K562 (cell line): ENCODE measurements around the gene IL26. TPM values are rescaled to one million over a fixed set of nuclear protein-coding genes. Genes with fewer than 3 reads are reported as not detected.

Source experiments
- ATAC-seq: fragments of 200-7000 bp; cut with Tn5 transposase; 3 replicates; pipeline ENCODE4 v1.9.1; 2020; ENCODE audit warnings: moderate library complexity
- BruUV-seq: library from RNA; stranded (reverse); fragments of 400-500 nt; replicated peaks from 2 replicates; lab custom pipeline; 2021; lab: Mats Ljungman, UMichigan
- CTCF ChIA-PET: fragments of 300-600 bp; formaldehyde crosslinking; extraction: SDS; loops from one replicate; lab custom pipeline; 2021; ENCODE audit warnings: low intra/inter-chr PET ratio; lab: Yijun Ruan, JAX
- POLR2A ChIA-PET: fragments of 300-600, 350-650 bp; sonication (Branson Sonifier 250); formaldehyde crosslinking; extraction: SDS; loops from one replicate; lab custom pipeline; 2021; ENCODE audit warnings: antibody characterized with exemption, inconsistent platforms; lab: Yijun Ruan, JAX
- DNase-seq, 4 experiments: peaks; one replicate each; pipeline versions ENCODE4 v3.0.0 to v3.0.0-alpha.2; 2011 to 2018; ENCODE audit warnings: low spot score in 3 of 4, mixed read lengths in 3 of 4; ENCODE audit errors: extremely low read depth in 1 of 4
- FAIRE-seq: peaks from 2 replicates; lab custom pipeline; 2011; peaks lifted over from hg19 to GRCh38; lab: Jason Lieb, UNC
- H2AFZ ChIP-seq: 2 replicates; pipeline ENCODE4 v1.6.0; 2011; ENCODE audit warnings: low read depth, low read length, control low read depth, inconsistent platforms
- H3K27ac ChIP-seq: fragments of 200-600 bp; 3 replicates; pipeline ENCODE4 v1.8.0; 2011; ENCODE audit warnings: low read depth, mild to moderate bottlenecking, control low read depth, inconsistent platforms, low read length, moderate library complexity, mixed read lengths; ENCODE audit errors: extremely low read depth
- H3K27me3 ChIP-seq, 2 experiments: fragments of 300-600 bp in 1 of 2; 2 replicates in 1 of 2; 3 replicates in 1 of 2; pipeline versions ENCODE4 v1.6.0 to v1.8.0; 2011; ENCODE audit warnings: inconsistent platforms in 2 of 2, low read length in 2 of 2, mild to moderate bottlenecking in 1 of 2, mixed read lengths in 1 of 2, moderate library complexity in 1 of 2; ENCODE audit not compliant: control insufficient read depth in 2 of 2, insufficient read depth in 2 of 2
- H3K36me3 ChIP-seq: fragments of 300-600 bp; 3 replicates; pipeline ENCODE4 v1.8.0; 2011; ENCODE audit warnings: mild to moderate bottlenecking, low read length, inconsistent platforms; ENCODE audit not compliant: control insufficient read depth, insufficient read depth
- H3K4me1 ChIP-seq, 2 experiments: fragments of 200-600 bp in 1 of 2; replicated peaks in 1 of 2; 2 replicates in 1 of 2; 3 replicates in 1 of 2; pipeline versions ENCODE4 v1.5.1 to v1.8.0; 2011; ENCODE audit warnings: inconsistent platforms in 2 of 2, low read length in 2 of 2, mild to moderate bottlenecking in 1 of 2, mixed read lengths in 1 of 2, moderate library complexity in 1 of 2; ENCODE audit not compliant: control insufficient read depth in 2 of 2, insufficient read depth in 2 of 2
- H3K4me2 ChIP-seq: 2 replicates; pipeline ENCODE4 v1.6.1; 2011; ENCODE audit warnings: low read length, control low read depth, inconsistent platforms, mixed read lengths; ENCODE audit not compliant: insufficient read depth
- H3K4me3 ChIP-seq: fragments of 200-600 bp; sonication (generic), shearing (Covaris generic); 2 replicates; pipeline ENCODE4 v1.5.1; 2016; ENCODE audit warnings: control low read depth, inconsistent platforms
- H3K79me2 ChIP-seq: fragments of 200-600 bp; 3 replicates; pipeline ENCODE4 v1.8.0; 2011; ENCODE audit warnings: low read length, inconsistent platforms; ENCODE audit not compliant: control insufficient read depth, insufficient read depth
- H3K9ac ChIP-seq, 2 experiments: 2 replicates each; pipeline versions ENCODE4 v1.6.0 to v1.6.1; 2011; ENCODE audit warnings: low read depth in 2 of 2, low read length in 2 of 2, control low read depth in 1 of 2, inconsistent platforms in 1 of 2, mild to moderate bottlenecking in 1 of 2, mixed read lengths in 1 of 2; ENCODE audit not compliant: insufficient read depth in 1 of 2
- H3K9me1 ChIP-seq: one replicate; pipeline ENCODE4 v1.6.0; 2011; ENCODE audit warnings: inconsistent platforms, mild to moderate bottlenecking, low read length, moderate library complexity; ENCODE audit not compliant: control insufficient read depth, insufficient read depth
- H3K9me3 ChIP-seq: replicated peaks from 2 replicates; pipeline ENCODE4 v1.5.1; 2011; ENCODE audit warnings: low read depth, low read length, inconsistent platforms; ENCODE audit not compliant: control insufficient read depth, insufficient read depth
- H4K20me1 ChIP-seq: replicated peaks from 2 replicates; pipeline ENCODE4 v1.6.1; 2011; ENCODE audit warnings: low read length, inconsistent platforms, mixed read lengths; ENCODE audit not compliant: control insufficient read depth, insufficient read depth
- ARID2 ChIP-seq: fragments of 450-650 bp; IDR thresholded peaks from 2 replicates; pipeline ENCODE4 v1.6.1; 2017; ENCODE audit warnings: antibody characterized with exemption, mild to moderate bottlenecking
- DACH1 ChIP-seq: fragments of 450-650 bp; IDR thresholded peaks from 2 replicates; pipeline ENCODE4 v1.6.1; 2018; ENCODE audit not compliant: partially characterized antibody
- ILF3 ChIP-seq: fragments of 450-650 bp; IDR thresholded peaks from 2 replicates; pipeline ENCODE4 v1.6.1; 2018; ENCODE audit warnings: antibody characterized with exemption, mild to moderate bottlenecking, moderate library complexity, borderline replicate concordance
- POLR3G ChIP-seq: IDR thresholded peaks from 2 replicates; pipeline ENCODE4 v1.6.1; 2011; ENCODE audit not compliant: insufficient read length, insufficient replicate concordance; ENCODE audit errors: extremely low read depth
- RBM25 ChIP-seq: fragments of 200-400 bp; formaldehyde crosslinking; IDR thresholded peaks from 2 replicates; pipeline ENCODE4 v1.6.1; 2018; ENCODE audit warnings: low read length, low read depth, moderate library complexity; ENCODE audit not compliant: severe bottlenecking
- TAF9B ChIP-seq: fragments of 450-650 bp; IDR thresholded peaks from 2 replicates; pipeline ENCODE4 v1.6.1; 2018; ENCODE audit warnings: mild to moderate bottlenecking; ENCODE audit not compliant: partially characterized antibody
- U2AF1 ChIP-seq: fragments of 200-400 bp; formaldehyde crosslinking; optimal IDR thresholded peaks from 2 replicates; pipeline ENCODE3; 2017; ENCODE audit warnings: mild to moderate bottlenecking, low read depth, low read length, moderate library complexity
- WGBS: fragments of 100-300 bp; shearing (Covaris generic); methylation state at CpG from one replicate; pipeline ENCODE4 v1.1.6; 2016; ENCODE audit warnings: low coverage, mixed read lengths; ENCODE audit not compliant: insufficient coverage; ENCODE audit errors: missing lambda C conversion rate; 5-methylcytosine and 5-hydroxymethylcytosine counted together
- in situ Hi-C: fragments of 300-500 bp; cut with MboI; formaldehyde crosslinking; loops from 4 replicates; pipeline ENCODE4 v1.15.0; 2018; ENCODE audit warnings: inconsistent platforms, mixed read lengths
- intact Hi-C: fragments of 100-400 bp; cut with micrococcal nuclease; formaldehyde crosslinking; loops from 2 replicates; pipeline ENCODE4 v1.14.2; 2022
- polyA plus RNA-seq, 8 experiments: library from polyadenylated mRNA; depleted of rRNA in 4 of 8; stranded (reverse) in 5 of 8; unstranded in 3 of 8; fragments of >200 nt; fragmentation: Nextera tagmentation in 2 of 8; fragmentation: Illumina TruSeq in 1 of 8; extraction: Ambion mirVana in 2 of 8; extraction: Trizol in 1 of 8; gene quantifications; 2 replicates each; pipeline versions ENCODE4 v1.2.1 to v1.2.3, GENCODE V29; 2011 to 2014; ENCODE audit warnings: inconsistent platforms in 1 of 8, missing spikeins in 1 of 8
- total RNA-seq, 7 experiments: library from RNA; depleted of rRNA in 6 of 7; stranded (reverse); fragments of >200 nt in 6 of 7; fragmentation: Illumina TruSeq in 2 of 7; extraction: Trizol in 2 of 7; gene quantifications; 2 replicates each; pipeline versions ENCODE4 v1.2.1 to v1.2.3, GENCODE V29; 2011 to 2021; ENCODE audit warnings: low replicate concordance in 1 of 7
- TF ChIP-seq, protein P1 (sequence below), 2 experiments: IDR thresholded peaks in 1 of 2; conservative IDR thresholded peaks in 1 of 2; 2 replicates each; pipeline ENCODE4 v1.6.1; 2016; ENCODE audit warnings: low read depth in 2 of 2, mild to moderate bottlenecking in 1 of 2, missing compliant biosample characterization in 1 of 2, missing genetic modification characterization in 1 of 2, moderate library complexity in 1 of 2
- TF ChIP-seq, protein P2 (sequence below): fragments of 450-650 bp; IDR thresholded peaks from 2 replicates; pipeline ENCODE4 v1.6.1; 2016; ENCODE audit warnings: mild to moderate bottlenecking
- TF ChIP-seq, protein P3 (sequence below), 2 experiments: fragments of 450-650 bp; IDR thresholded peaks; 2 replicates each; pipeline ENCODE4 v1.6.1; 2016

IL26 gene
- total and polyA plus RNA-seq, 9 of the 15 experiments (the other 6 are each of a cell fraction or from before 2014, with no cell fraction given): not detected

DNA sequence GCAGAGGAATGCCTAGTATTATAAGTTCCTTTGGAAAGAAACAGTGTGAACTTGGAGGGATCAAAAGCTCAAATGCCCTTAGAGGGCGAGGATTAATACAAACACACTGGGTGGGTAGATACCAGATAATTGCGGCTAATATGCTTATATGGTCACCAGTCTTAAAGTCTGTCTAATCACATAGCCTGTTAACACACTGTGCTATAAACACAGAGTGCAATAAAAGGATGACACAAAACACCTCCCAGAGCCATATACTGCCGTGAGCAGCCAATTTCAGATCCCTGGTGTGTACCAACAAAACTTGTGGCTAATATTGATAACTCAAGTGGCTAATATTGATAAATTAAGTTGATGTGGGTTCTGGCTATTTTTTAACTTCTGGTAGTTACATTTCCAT, 1.7 kb upstream of the IL26 start:
- no peak for ATAC-seq
- Histone ChIP-seq H3K27ac (no peak overlapping the region), H2AFZ (no peak overlapping the region), H3K79me2 (no peaks in the 10 kb centered on the region), H3K9me3 (no peaks in the 10 kb centered on the region), H3K9me1 (no peaks in the 10 kb centered on the region), H4K20me1 (no peaks in the 10 kb centered on the region), H3K4me3 (no peak overlapping the region), H3K4me1 (no peaks in the 10 kb centered on the region; a peak in 1 of 5 replicates), H3K9ac (no peak overlapping the region), H3K4me2 (no peak overlapping the region), H3K27me3 (peaks cover 3 to 7% of the 10 kb centered on the region in 2 experiments; a peak in 2 of 5 replicates), H3K36me3 (no peaks in the 10 kb centered on the region)
- no TSS peak for BruUV-seq
- in situ Hi-C loops: loop anchor here (5.0 kb wide), 1 partner anchor 85 kb away; no protein-coding TSS in a partner anchor
- intact Hi-C loops: no loop called here
- no peak for FAIRE-seq
- ChIA-PET POLR2A (no interaction called here), CTCF (interaction anchor here (0.8 kb wide), 1 partner anchor 90 kb away, joined by 4 read pairs; no protein-coding TSS in a partner anchor)
- no peak for DNase-seq
- 27% methylated on average over 3 of the region's 3 CpGs for WGBS
- TF ChIP-seq RBM25: no peak
- TF ChIP-seq, protein P1, sequence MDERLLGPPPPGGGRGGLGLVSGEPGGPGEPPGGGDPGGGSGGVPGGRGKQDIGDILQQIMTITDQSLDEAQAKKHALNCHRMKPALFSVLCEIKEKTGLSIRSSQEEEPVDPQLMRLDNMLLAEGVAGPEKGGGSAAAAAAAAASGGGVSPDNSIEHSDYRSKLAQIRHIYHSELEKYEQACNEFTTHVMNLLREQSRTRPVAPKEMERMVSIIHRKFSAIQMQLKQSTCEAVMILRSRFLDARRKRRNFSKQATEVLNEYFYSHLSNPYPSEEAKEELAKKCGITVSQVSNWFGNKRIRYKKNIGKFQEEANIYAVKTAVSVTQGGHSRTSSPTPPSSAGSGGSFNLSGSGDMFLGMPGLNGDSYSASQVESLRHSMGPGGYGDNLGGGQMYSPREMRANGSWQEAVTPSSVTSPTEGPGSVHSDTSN (CRISPR knock-in tag; IDR thresholded peaks at IDR 0.05; ENCODE audit: low read depth): no peak
- TF ChIP-seq, protein P1 (tag; conservative IDR thresholded peaks at IDR 0.05; ENCODE audit: low read depth): no peak
- no peak for TF ChIP-seq ARID2
- TF ChIP-seq ILF3: no peak
- TF ChIP-seq TAF9B: no peak
- TF ChIP-seq U2AF1: no peak
- TF ChIP-seq, protein P2, sequence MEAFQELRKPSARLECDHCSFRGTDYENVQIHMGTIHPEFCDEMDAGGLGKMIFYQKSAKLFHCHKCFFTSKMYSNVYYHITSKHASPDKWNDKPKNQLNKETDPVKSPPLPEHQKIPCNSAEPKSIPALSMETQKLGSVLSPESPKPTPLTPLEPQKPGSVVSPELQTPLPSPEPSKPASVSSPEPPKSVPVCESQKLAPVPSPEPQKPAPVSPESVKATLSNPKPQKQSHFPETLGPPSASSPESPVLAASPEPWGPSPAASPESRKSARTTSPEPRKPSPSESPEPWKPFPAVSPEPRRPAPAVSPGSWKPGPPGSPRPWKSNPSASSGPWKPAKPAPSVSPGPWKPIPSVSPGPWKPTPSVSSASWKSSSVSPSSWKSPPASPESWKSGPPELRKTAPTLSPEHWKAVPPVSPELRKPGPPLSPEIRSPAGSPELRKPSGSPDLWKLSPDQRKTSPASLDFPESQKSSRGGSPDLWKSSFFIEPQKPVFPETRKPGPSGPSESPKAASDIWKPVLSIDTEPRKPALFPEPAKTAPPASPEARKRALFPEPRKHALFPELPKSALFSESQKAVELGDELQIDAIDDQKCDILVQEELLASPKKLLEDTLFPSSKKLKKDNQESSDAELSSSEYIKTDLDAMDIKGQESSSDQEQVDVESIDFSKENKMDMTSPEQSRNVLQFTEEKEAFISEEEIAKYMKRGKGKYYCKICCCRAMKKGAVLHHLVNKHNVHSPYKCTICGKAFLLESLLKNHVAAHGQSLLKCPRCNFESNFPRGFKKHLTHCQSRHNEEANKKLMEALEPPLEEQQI: no peak
- no peak for TF ChIP-seq POLR3G
- TF ChIP-seq, protein P3, sequence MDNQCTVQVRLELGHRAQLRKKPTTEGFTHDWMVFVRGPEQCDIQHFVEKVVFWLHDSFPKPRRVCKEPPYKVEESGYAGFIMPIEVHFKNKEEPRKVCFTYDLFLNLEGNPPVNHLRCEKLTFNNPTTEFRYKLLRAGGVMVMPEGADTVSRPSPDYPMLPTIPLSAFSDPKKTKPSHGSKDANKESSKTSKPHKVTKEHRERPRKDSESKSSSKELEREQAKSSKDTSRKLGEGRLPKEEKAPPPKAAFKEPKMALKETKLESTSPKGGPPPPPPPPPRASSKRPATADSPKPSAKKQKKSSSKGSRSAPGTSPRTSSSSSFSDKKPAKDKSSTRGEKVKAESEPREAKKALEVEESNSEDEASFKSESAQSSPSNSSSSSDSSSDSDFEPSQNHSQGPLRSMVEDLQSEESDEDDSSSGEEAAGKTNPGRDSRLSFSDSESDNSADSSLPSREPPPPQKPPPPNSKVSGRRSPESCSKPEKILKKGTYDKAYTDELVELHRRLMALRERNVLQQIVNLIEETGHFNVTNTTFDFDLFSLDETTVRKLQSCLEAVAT (IDR thresholded peaks at IDR 0.05): no peak
- no peak for TF ChIP-seq DACH1
